ENCODE measurements around the gene NAB1.

DNA sequence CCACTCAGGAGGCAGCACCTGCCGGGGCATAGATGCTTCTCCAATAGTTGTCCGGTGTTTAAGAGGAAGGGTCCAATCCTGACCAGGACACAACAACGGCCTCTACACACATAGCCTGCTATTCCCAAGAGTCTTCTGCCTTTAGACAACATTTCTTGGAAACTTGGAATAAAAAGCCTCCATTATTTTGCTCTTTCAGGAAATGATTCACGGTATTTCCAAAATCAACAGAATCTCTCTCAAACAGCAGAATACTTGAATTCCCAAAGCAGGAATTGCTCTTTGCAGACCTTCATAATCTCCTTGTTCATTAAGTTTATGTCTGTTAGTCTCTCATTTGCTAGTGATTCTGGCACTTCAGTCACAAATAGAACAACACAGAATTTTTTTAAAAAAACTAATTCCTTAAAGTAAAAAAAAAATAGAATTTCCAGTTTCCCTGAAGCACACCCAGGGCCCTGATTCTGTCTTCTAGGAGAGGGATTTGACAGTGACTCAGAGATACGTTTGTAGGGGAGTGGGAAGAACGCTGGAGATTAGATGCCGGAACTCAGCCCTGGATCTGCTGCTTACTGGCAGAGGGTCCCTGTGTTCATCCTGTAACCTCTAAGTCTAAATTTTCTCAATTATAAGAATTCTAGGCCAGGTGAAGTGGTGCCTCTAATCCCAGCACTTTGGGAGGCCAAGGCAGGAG, 74.7 kb downstream of the NAB1 start:
- TF ChIP-seq, protein P1, sequence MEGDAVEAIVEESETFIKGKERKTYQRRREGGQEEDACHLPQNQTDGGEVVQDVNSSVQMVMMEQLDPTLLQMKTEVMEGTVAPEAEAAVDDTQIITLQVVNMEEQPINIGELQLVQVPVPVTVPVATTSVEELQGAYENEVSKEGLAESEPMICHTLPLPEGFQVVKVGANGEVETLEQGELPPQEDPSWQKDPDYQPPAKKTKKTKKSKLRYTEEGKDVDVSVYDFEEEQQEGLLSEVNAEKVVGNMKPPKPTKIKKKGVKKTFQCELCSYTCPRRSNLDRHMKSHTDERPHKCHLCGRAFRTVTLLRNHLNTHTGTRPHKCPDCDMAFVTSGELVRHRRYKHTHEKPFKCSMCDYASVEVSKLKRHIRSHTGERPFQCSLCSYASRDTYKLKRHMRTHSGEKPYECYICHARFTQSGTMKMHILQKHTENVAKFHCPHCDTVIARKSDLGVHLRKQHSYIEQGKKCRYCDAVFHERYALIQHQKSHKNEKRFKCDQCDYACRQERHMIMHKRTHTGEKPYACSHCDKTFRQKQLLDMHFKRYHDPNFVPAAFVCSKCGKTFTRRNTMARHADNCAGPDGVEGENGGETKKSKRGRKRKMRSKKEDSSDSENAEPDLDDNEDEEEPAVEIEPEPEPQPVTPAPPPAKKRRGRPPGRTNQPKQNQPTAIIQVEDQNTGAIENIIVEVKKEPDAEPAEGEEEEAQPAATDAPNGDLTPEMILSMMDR (conservative IDR thresholded peaks at IDR 0.05 in 1 of 2, IDR thresholded peaks at IDR 0.05 in 1 of 2; ENCODE audit: extremely low read depth in 1 of 2, insufficient read depth in 1 of 2, low read depth in 1 of 2, low read length in 2 of 2): no peak
- no peak for TF ChIP-seq EZH2 (IDR thresholded peaks at IDR 0.05; ENCODE audit: borderline replicate concordance, low read length)
